Calu3 (cell line): ENCODE measurements around the gene CFAP90. TPM values are rescaled to one million over a fixed set of nuclear protein-coding genes. Genes with fewer than 3 reads are reported as not detected.

Experiments used
- BruUV-seq: library from RNA; stranded (reverse); fragments of 400-500 nt; replicated peaks from 2 replicates; lab custom pipeline; 2021; lab: Mats Ljungman, UMichigan
- CTCF ChIA-PET: fragments of 300-600 bp; sonication (Branson Sonifier 250); formaldehyde crosslinking; loops from one replicate; lab custom pipeline; 2022; ENCODE audit warnings: antibody characterized with exemption; lab: Charles Lee
- DNase-seq: peaks from one replicate; pipeline ENCODE4 v3.0.0; 2022
- H3K27ac Mint-ChIP-seq: one replicate; pipeline ENCODE4 v1.8.0; 2022; ENCODE audit warnings: mixed read lengths; ENCODE audit not compliant: unreplicated experiment
- H3K27me3 Mint-ChIP-seq: one replicate; pipeline ENCODE4 v1.8.0; 2022; ENCODE audit warnings: mixed read lengths; ENCODE audit not compliant: unreplicated experiment
- H3K36me3 Mint-ChIP-seq: one replicate; pipeline ENCODE4 v1.8.0; 2022; ENCODE audit warnings: mild to moderate bottlenecking, moderate library complexity, mixed read lengths; ENCODE audit not compliant: insufficient read depth, unreplicated experiment
- H3K4me1 Mint-ChIP-seq: one replicate; pipeline ENCODE4 v1.8.0; 2022; ENCODE audit warnings: mild to moderate bottlenecking, low read depth, mixed read lengths; ENCODE audit not compliant: unreplicated experiment
- H3K4me3 Mint-ChIP-seq: one replicate; pipeline ENCODE4 v1.8.0; 2022; ENCODE audit warnings: mild to moderate bottlenecking, low read depth, moderate library complexity, mixed read lengths; ENCODE audit not compliant: unreplicated experiment
- H3K9me3 Mint-ChIP-seq: one replicate; pipeline ENCODE4 v1.8.0; 2022; ENCODE audit warnings: low read depth, mixed read lengths; ENCODE audit not compliant: unreplicated experiment
- CTCF ChIP-seq: fragments of 200-600 bp; IDR thresholded peaks from one replicate; pipeline ENCODE4 v1.8.0; 2022; ENCODE audit warnings: antibody characterized with exemption; ENCODE audit not compliant: unreplicated experiment
- intact Hi-C: fragments of 100-400 bp; cut with micrococcal nuclease; formaldehyde crosslinking; loops from one replicate; pipeline ENCODE4 v1.10.0; 2022; ENCODE audit not compliant: unreplicated experiment
- total RNA-seq: library from RNA; stranded (reverse); gene quantifications from 2 replicates; pipeline ENCODE4 v1.2.3, GENCODE V29; 2022

CFAP90 gene
- total RNA-seq, 1 experiment from 2014 or later = not detected

DNA sequence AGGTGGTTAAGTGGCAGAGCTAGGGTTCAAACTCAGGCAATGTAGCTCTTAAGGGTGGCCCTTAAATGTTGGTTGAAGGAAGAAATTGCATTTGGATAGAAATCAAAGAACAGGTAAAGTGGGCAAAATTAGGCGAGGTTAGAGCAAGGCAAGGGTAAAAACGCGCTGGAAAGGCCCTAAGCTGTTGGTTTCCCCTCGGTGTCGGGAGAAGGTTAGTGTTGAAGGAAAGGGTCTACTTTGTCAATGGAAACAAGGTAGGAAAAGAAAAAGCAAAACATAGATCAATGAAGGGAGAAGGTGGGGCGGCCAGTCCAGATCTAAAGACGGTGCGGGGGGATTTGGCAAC lies 17.5 kb upstream of the CFAP90 start:
- peaks cover 31% of the 10 kb centered on the region for H3K4me1 Mint-ChIP-seq
- H3K36me3 Mint-ChIP-seq = peaks cover 35% of the 10 kb centered on the region
- intact Hi-C loops = no loop called here
- no peaks in the 10 kb centered on the region for H3K27me3 Mint-ChIP-seq
- BruUV-seq = no TSS peak
- no peaks in the 10 kb centered on the region for H3K9me3 Mint-ChIP-seq
- H3K27ac Mint-ChIP-seq = peak overlapping the region; percentile 78
- DNase-seq = no peak
- TF ChIP-seq CTCF = no peak
- CTCF ChIA-PET = no interaction called here
- H3K4me3 Mint-ChIP-seq = peak overlapping the region; percentile 88

- DNase-seq = no peak
- no peak for TF ChIP-seq CTCF
- peaks cover 35% of the 10 kb centered on the region for H3K36me3 Mint-ChIP-seq
- H3K27me3 Mint-ChIP-seq = no peaks in the 10 kb centered on the region
- no peak overlapping the region for H3K4me3 Mint-ChIP-seq
- no peaks in the 10 kb centered on the region for H3K9me3 Mint-ChIP-seq
- BruUV-seq = no TSS peak
- H3K27ac Mint-ChIP-seq = no peak overlapping the region
- intact Hi-C loops = no loop called here
- CTCF ChIA-PET = no interaction called here
- H3K4me1 Mint-ChIP-seq = peaks cover 20% of the 10 kb centered on the region
Measured at GRCh38 chr5:7867260-7867659, 16.3 kb upstream of the CFAP90 start.

DNA sequence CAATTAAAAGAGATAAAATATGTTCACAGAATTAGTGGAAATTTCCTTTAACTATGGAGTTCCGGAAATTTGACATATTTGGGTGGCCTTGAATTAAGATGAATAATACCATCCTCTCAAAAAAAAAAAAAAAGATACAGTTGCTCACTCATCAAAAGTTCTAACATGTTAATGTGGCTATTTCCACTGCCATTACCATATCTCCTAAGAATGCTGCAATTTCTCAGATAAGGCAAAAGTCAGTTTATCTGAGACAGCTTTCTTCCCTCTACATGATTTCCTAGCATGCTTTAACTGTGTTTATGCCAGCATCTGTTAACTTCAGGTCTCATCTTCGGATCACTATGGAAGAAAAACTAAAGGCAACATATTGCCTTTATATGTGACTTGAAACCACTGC lies 15.3 kb upstream of the CFAP90 start:
- TF ChIP-seq CTCF = no peak
- no peak for DNase-seq
- Mint-ChIP-seq H3K27ac (no peak overlapping the region), H3K36me3 (peaks cover 39% of the 10 kb centered on the region), H3K9me3 (no peaks in the 10 kb centered on the region), H3K4me3 (no peak overlapping the region), H3K27me3 (no peaks in the 10 kb centered on the region), H3K4me1 (peaks cover 9% of the 10 kb centered on the region)
- CTCF ChIA-PET = no interaction called here
- no TSS peak for BruUV-seq
- intact Hi-C loops = no loop called here

DNA sequence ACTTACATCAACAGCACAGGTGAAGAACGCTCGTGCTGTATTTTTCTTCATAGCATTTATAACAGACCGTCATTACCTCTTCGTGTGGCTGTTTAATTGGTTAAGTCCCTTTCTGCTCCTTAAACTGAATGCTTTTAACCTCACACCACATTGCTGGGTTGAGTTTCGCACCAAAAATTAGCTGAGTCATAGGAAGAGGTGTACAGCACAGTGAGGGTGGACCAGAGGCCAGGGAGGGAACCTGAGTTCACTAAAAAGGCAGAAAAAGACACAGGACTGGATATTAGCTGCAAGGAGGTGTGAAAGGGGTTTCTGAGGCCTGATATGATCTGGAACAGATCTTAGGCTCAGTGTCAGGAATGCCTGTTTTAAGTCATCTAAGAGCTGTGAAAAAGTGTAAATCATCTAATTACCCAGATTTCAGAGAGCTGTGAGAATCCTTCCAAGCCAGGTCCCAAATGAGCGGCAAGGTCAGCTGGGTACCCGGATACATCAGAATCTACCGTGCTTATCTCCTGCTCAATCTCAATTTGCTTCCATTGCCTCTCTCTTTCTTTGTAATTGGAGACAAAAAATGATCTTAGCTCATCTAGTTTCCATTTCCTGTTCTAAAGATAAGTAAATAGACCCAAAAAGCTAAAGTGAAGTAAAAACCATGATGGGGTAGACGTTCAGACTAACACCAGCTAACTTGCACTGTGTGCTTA lies 7.1 kb upstream of the CFAP90 start:
- Mint-ChIP-seq H3K4me3 (no peak overlapping the region), H3K4me1 (no peaks in the 10 kb centered on the region), H3K27me3 (no peaks in the 10 kb centered on the region), H3K36me3 (peaks cover 12% of the 10 kb centered on the region), H3K9me3 (peaks cover 2% of the 10 kb centered on the region), H3K27ac (no peak overlapping the region)
- intact Hi-C loops = loop anchor here (2.0 kb wide), 1 partner anchor 597 kb away; no protein-coding TSS in a partner anchor
- no peak for DNase-seq
- no peak for TF ChIP-seq CTCF
- no TSS peak for BruUV-seq
- CTCF ChIA-PET = interaction anchor here (0.5 kb wide), 1 partner anchor 33 kb away, joined by 7 read pairs; no protein-coding TSS in a partner anchor
